NB4 (cell line): Measurements from ENCODE around the gene GTPBP3.

Experiments used
- POLR2A ChIP-seq: IDR thresholded peaks from 2 replicates; pipeline ENCODE4 v1.6.1; 2011; ENCODE audit warnings: mild to moderate bottlenecking; ENCODE audit not compliant: insufficient read length; ENCODE audit errors: extremely low read depth
- TF ChIP-seq, protein P1 (sequence below): IDR thresholded peaks from one replicate; pipeline ENCODE4 v1.5.1; 2012; ENCODE audit warnings: low read depth, low read length

DNA sequence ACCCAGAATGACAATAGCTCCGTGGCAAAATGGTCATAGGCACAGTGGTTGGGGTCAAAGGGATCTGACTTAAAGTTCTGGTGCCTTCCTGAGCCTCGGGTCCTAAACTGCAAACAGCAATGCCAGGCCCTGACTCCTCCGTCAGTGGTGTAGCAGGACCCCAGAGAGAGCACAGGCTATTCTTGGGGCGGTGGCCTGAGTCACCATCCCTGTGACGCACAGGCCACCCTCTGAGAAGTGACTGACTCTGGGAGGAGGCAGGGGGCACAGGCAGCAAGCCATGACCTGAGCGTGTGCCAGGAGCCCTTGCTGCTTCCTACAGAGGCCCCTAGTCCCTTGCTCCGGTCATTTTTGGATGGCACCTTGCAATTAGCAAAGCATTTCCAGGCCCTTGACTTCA, 21.0 kb downstream of the GTPBP3 start:
- no peak for TF ChIP-seq POLR2A
- TF ChIP-seq, protein P1, sequence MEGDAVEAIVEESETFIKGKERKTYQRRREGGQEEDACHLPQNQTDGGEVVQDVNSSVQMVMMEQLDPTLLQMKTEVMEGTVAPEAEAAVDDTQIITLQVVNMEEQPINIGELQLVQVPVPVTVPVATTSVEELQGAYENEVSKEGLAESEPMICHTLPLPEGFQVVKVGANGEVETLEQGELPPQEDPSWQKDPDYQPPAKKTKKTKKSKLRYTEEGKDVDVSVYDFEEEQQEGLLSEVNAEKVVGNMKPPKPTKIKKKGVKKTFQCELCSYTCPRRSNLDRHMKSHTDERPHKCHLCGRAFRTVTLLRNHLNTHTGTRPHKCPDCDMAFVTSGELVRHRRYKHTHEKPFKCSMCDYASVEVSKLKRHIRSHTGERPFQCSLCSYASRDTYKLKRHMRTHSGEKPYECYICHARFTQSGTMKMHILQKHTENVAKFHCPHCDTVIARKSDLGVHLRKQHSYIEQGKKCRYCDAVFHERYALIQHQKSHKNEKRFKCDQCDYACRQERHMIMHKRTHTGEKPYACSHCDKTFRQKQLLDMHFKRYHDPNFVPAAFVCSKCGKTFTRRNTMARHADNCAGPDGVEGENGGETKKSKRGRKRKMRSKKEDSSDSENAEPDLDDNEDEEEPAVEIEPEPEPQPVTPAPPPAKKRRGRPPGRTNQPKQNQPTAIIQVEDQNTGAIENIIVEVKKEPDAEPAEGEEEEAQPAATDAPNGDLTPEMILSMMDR: no peak
